ENCODE data around the gene AKR1E2.

- TF ChIP-seq CTCF (IDR thresholded peaks at IDR 0.05 in 2 of 3, conservative IDR thresholded peaks at IDR 0.05 in 1 of 3; ENCODE audit: insufficient read depth in 2 of 3, low read depth in 1 of 3, low read length in 3 of 3) (no peak), PKNOX1 (IDR thresholded peaks at IDR 0.05) (no peak), BMI1 (IDR thresholded peaks at IDR 0.05; ENCODE audit: low read length) (no peak), MCM5 (IDR thresholded peaks at IDR 0.05; ENCODE audit: low read depth) (no peak), EZH2 (IDR thresholded peaks at IDR 0.05; ENCODE audit: borderline replicate concordance, low read depth, low read length) (no peak)
These were observed 2.0 kb downstream of the AKR1E2 start for GRCh38 chr10:4828005-4828404.
